ENCODE results near the gene FRMD3. TPM values are rescaled to one million over a fixed set of nuclear protein-coding genes. Genes with fewer than 3 reads are reported as not detected.

FRMD3 gene
- polyA plus RNA-seq, 1 donor from 2014 or later: 13.0 TPM

GRCh38 chr9:83259558-83259957, 278.6 kb downstream of the FRMD3 start:
- no peaks in the 10 kb centered on the region for H3F3A ChIP-seq (ENCODE audit: insufficient read depth, low read length, poor library complexity, severe bottlenecking)
- H3K27me3 ChIP-seq (ENCODE audit: insufficient read depth, low read depth, low read length): no peaks in the 10 kb centered on the region
- H3K9ac ChIP-seq (ENCODE audit: low read length): no peak overlapping the region
- TF ChIP-seq, protein P1, sequence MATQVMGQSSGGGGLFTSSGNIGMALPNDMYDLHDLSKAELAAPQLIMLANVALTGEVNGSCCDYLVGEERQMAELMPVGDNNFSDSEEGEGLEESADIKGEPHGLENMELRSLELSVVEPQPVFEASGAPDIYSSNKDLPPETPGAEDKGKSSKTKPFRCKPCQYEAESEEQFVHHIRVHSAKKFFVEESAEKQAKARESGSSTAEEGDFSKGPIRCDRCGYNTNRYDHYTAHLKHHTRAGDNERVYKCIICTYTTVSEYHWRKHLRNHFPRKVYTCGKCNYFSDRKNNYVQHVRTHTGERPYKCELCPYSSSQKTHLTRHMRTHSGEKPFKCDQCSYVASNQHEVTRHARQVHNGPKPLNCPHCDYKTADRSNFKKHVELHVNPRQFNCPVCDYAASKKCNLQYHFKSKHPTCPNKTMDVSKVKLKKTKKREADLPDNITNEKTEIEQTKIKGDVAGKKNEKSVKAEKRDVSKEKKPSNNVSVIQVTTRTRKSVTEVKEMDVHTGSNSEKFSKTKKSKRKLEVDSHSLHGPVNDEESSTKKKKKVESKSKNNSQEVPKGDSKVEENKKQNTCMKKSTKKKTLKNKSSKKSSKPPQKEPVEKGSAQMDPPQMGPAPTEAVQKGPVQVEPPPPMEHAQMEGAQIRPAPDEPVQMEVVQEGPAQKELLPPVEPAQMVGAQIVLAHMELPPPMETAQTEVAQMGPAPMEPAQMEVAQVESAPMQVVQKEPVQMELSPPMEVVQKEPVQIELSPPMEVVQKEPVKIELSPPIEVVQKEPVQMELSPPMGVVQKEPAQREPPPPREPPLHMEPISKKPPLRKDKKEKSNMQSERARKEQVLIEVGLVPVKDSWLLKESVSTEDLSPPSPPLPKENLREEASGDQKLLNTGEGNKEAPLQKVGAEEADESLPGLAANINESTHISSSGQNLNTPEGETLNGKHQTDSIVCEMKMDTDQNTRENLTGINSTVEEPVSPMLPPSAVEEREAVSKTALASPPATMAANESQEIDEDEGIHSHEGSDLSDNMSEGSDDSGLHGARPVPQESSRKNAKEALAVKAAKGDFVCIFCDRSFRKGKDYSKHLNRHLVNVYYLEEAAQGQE (IDR thresholded peaks at IDR 0.05; ENCODE audit: borderline replicate concordance): no peak
- TF ChIP-seq RAD21 (conservative IDR thresholded peaks at IDR 0.05) (no peak), TAF1 (IDR thresholded peaks at IDR 0.05; ENCODE audit: low read depth) (no peak), SMC3 (conservative IDR thresholded peaks at IDR 0.05; ENCODE audit: poor library complexity) (no peak), POLR2AphosphoS5 (IDR thresholded peaks at IDR 0.05) (no peak), EP300 (conservative IDR thresholded peaks at IDR 0.05; ENCODE audit: poor library complexity, severe bottlenecking) (no peak)
- H3K9me2 ChIP-seq (ENCODE audit: insufficient read depth, low read length): no peaks in the 10 kb centered on the region
- H3K9me3 ChIP-seq (ENCODE audit: low read length): no peaks in the 10 kb centered on the region
- H3K4me2 ChIP-seq (ENCODE audit: low read length): no peak overlapping the region
- H3K4me3 ChIP-seq (ENCODE audit: low read length): no peak overlapping the region
- no peaks in the 10 kb centered on the region for H3K79me2 ChIP-seq (replicated peaks; ENCODE audit: insufficient read depth, low read length)
- H4K20me1 ChIP-seq (ENCODE audit: insufficient read depth): no peaks in the 10 kb centered on the region
- no peak overlapping the region for H3K27ac ChIP-seq (ENCODE audit: low read length)
- H2AFZ ChIP-seq (ENCODE audit: low read depth, low read length): no peak overlapping the region
- H3K36me3 ChIP-seq (ENCODE audit: insufficient read depth, low read length): no peaks in the 10 kb centered on the region

DNA sequence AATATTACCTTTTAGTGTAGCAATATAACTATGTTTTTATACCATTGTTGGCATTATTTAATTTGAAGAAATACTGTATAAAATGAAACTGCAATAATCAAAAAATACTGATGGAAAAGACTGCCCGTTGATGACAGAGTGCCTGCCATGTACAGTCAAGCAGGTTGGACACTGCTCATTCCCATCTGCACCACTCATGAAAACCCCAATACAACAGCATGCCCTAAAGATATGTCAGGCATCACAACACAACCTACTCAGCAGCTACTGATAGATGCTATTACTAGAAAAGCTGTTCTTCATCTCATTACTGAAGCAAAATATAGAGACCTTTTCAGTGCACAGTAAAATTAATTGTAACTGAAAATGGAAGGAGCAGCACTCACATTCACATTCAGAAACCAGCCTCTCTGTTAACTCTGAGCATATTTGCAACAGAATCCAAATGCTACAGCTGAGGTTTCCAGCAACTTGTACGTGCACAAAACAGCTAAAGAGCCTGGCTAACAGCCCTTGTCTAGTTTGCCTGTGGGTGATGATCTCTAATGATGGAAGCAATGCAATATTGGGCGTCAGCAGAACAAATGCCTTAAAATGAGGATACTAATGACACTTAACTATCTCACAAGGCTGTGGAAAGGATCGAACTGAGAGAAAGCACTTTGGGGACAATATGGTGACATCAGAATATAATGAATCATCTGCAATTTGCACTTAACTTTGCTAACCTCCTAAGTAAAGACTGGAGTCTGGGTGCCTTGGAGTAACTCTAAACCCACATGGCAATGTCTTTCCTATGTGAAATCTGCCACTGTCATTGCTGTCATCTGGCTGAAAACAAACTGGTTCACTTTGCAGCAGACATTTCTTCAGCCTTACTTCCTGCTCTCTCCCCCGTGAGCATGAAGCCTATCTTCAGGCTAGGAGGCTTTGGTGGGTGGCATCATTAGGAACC, 280.0 kb downstream of the FRMD3 start:
- Histone ChIP-seq H3K27ac (ENCODE audit: low read length) (no peak overlapping the region), H3K9me2 (ENCODE audit: insufficient read depth, low read length) (no peaks in the 10 kb centered on the region), H3K27me3 (ENCODE audit: insufficient read depth, low read depth, low read length) (no peaks in the 10 kb centered on the region), H3K4me2 (ENCODE audit: low read length) (no peak overlapping the region), H2AFZ (ENCODE audit: low read depth, low read length) (no peak overlapping the region), H3K79me2 (replicated peaks; ENCODE audit: insufficient read depth, low read length) (no peaks in the 10 kb centered on the region), H3F3A (ENCODE audit: insufficient read depth, low read length, poor library complexity, severe bottlenecking) (no peaks in the 10 kb centered on the region), H3K36me3 (ENCODE audit: insufficient read depth, low read length) (no peaks in the 10 kb centered on the region), H3K4me3 (ENCODE audit: low read length) (no peak overlapping the region), H3K9ac (ENCODE audit: low read length) (no peak overlapping the region), H4K20me1 (ENCODE audit: insufficient read depth) (no peaks in the 10 kb centered on the region), H3K9me3 (ENCODE audit: low read length) (no peaks in the 10 kb centered on the region)
- TF ChIP-seq MXI1 (conservative IDR thresholded peaks at IDR 0.05; ENCODE audit: poor library complexity, severe bottlenecking): no peak
- TF ChIP-seq, protein P1 (IDR thresholded peaks at IDR 0.05; ENCODE audit: borderline replicate concordance): no peak
- TF ChIP-seq, protein P2, sequence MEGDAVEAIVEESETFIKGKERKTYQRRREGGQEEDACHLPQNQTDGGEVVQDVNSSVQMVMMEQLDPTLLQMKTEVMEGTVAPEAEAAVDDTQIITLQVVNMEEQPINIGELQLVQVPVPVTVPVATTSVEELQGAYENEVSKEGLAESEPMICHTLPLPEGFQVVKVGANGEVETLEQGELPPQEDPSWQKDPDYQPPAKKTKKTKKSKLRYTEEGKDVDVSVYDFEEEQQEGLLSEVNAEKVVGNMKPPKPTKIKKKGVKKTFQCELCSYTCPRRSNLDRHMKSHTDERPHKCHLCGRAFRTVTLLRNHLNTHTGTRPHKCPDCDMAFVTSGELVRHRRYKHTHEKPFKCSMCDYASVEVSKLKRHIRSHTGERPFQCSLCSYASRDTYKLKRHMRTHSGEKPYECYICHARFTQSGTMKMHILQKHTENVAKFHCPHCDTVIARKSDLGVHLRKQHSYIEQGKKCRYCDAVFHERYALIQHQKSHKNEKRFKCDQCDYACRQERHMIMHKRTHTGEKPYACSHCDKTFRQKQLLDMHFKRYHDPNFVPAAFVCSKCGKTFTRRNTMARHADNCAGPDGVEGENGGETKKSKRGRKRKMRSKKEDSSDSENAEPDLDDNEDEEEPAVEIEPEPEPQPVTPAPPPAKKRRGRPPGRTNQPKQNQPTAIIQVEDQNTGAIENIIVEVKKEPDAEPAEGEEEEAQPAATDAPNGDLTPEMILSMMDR (IDR thresholded peaks at IDR 0.05; ENCODE audit: poor library complexity, severe bottlenecking): no peak
- no peak for TF ChIP-seq EZH2 (IDR thresholded peaks at IDR 0.05; ENCODE audit: borderline replicate concordance, insufficient read depth, low read length, poor library complexity, severe bottlenecking)
- TF ChIP-seq EP300 (conservative IDR thresholded peaks at IDR 0.05; ENCODE audit: poor library complexity, severe bottlenecking): no peak

All from neural cell (in vitro differentiated cells).